ENCODE data around the gene MEAF6. TPM values are rescaled to one million over a fixed set of nuclear protein-coding genes. Genes with fewer than 3 reads are reported as not detected.

The MEAF6 gene
- total and polyA plus RNA-seq, 2 of the 8 experiments (the other 6 are each of a cell fraction or from before 2014, with no cell fraction given) = 23.0 to 38.8 TPM

- TF ChIP-seq EZH2 (IDR thresholded peaks at IDR 0.05; ENCODE audit: low read depth, low read length, severe bottlenecking) (no peak), POLR2A (IDR thresholded peaks at IDR 0.05; ENCODE audit: control extremely low read depth in 1 of 2, low read depth in 2 of 2, low read length in 2 of 2) (no peak)
Observed at GRCh38 chr1:37485902-37486679, 28.5 kb downstream of the MEAF6 start (continued).
